Activated T-helper 1 cell treated with Interleukin-2 at 50 U/mL for 16 hours (primary cell): Measurements from ENCODE around the gene AGAP1.

Experiments
- DNase-seq: peaks from one replicate; pipeline ENCODE4 v3.0.0-alpha.2; 2020; ENCODE audit warnings: low read depth

AGAP1 gene

GRCh38 chr2:235711527-235711926, 217.7 kb downstream of the AGAP1 start:
- DNase-seq, result no peak

GRCh38 chr2:235712176-235712575, 218.3 kb downstream of the AGAP1 start:
- DNase-seq, result no peak

GRCh38 chr2:235713189-235713588, 219.3 kb downstream of the AGAP1 start:
- DNase-seq, result no peak

- no peak for DNase-seq
These were observed 221.8 kb downstream of the AGAP1 start for GRCh38 chr2:235715601-235716000.

GRCh38 chr2:235716875-235717496, 223.1 kb downstream of the AGAP1 start:
- no peak for DNase-seq

- no peak for DNase-seq
These were observed 225.5 kb downstream of the AGAP1 start for GRCh38 chr2:235719146-235719942.

- DNase-seq, result no peak
These were observed 227.8 kb downstream of the AGAP1 start for GRCh38 chr2:235721625-235722024.

- DNase-seq, result no peak
These were observed 229.0 kb downstream of the AGAP1 start for GRCh38 chr2:235722869-235723268.

GRCh38 chr2:235723371-235723770, 229.5 kb downstream of the AGAP1 start:
- no peak for DNase-seq

GRCh38 chr2:235723811-235724465, 230.1 kb downstream of the AGAP1 start:
- no peak for DNase-seq

- DNase-seq, result no peak
These were observed 231.2 kb downstream of the AGAP1 start for GRCh38 chr2:235725016-235725489.

GRCh38 chr2:235725841-235726240, 232.0 kb downstream of the AGAP1 start:
- DNase-seq, result no peak

- no peak for DNase-seq
These were observed 232.7 kb downstream of the AGAP1 start for GRCh38 chr2:235726554-235726953.

GRCh38 chr2:235727174-235727573, 233.3 kb downstream of the AGAP1 start:
- DNase-seq, result no peak

- no peak for DNase-seq
These were observed 234.3 kb downstream of the AGAP1 start for GRCh38 chr2:235727891-235728799.

GRCh38 chr2:235728800-235729556, 235.1 kb downstream of the AGAP1 start:
- no peak for DNase-seq

- no peak for DNase-seq
These were observed 235.7 kb downstream of the AGAP1 start for GRCh38 chr2:235729557-235729947.

GRCh38 chr2:235730115-235730514, 236.3 kb downstream of the AGAP1 start:
- DNase-seq, result no peak

GRCh38 chr2:235733761-235734160, 239.9 kb downstream of the AGAP1 start:
- DNase-seq, result no peak

GRCh38 chr2:235734168-235734567, 240.3 kb downstream of the AGAP1 start:
- no peak for DNase-seq

GRCh38 chr2:235734688-235735231, 240.9 kb downstream of the AGAP1 start:
- no peak for DNase-seq
